ENCODE measurements around the gene AGPAT2. TPM values are rescaled to one million over a fixed set of nuclear protein-coding genes. Genes with fewer than 3 reads are reported as not detected.

AGPAT2 gene
- total RNA-seq, 1 experiment from 2014 or later = 79.4 TPM

DNA sequence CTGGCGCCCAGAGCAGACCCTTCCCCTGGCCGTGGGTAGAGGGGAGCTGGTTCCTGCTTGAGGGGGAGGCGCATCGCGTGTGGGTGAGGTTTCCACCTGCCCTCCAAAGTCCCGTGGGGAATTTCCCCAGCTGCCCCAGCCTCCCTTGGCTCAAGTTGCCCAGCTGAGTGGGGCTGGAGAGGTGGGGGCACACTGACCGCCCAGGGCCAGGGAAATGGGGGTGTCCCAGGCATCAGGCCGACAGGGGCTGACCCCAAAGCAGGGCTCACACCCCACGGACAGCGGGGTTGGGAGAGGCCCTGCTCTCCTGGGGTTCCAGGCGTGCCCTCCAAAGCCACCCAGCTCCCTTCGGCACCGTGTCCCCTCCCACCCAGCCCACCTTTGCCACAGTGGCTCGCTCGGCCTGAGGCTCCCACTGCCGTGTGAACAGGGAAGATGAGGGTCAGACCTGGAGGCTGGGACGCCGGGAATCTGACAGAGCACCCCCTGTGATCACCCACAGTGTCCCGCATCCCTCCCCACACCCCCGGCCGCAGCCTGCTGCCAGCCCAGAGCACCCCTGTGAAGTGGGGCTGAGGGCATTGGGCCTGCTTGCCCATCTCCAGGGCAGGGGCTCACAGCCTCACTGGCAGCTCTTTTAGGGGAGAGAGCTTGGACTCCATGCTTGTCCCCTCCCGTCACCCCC is 25.5 kb downstream of the AGPAT2 start:
- DNase-seq (ENCODE audit: low spot score) = no peak

DNA sequence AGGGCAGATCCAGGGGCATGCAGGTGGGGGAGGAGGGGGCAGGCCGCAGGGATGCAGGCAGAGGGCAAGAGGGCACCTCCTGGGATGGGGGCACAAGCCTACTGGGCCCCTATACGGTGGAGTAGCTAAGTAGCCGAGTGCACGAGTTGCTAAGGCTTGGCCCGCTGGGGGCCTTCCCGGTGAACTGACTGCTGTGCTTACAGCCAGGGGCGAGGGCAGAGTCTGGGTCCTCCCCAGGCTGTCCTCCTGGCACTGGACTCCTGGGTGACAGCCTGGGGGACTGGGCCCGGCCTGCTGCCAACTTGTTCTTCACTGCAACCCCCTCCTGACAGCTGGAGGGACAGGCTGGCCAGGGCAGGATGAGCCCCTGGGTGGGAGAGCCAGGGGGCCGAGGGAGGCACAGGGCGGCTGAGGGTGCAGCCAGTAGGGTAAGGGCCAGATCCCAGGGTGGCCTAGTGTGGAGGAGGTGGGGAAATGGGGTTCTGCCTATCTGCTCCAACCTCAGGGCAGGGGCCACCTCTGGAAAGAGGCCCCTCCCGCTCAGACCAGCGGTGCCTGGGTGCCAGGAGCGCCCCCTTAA is 26.2 kb downstream of the AGPAT2 start:
- no peak for DNase-seq (ENCODE audit: low spot score)

DNA sequence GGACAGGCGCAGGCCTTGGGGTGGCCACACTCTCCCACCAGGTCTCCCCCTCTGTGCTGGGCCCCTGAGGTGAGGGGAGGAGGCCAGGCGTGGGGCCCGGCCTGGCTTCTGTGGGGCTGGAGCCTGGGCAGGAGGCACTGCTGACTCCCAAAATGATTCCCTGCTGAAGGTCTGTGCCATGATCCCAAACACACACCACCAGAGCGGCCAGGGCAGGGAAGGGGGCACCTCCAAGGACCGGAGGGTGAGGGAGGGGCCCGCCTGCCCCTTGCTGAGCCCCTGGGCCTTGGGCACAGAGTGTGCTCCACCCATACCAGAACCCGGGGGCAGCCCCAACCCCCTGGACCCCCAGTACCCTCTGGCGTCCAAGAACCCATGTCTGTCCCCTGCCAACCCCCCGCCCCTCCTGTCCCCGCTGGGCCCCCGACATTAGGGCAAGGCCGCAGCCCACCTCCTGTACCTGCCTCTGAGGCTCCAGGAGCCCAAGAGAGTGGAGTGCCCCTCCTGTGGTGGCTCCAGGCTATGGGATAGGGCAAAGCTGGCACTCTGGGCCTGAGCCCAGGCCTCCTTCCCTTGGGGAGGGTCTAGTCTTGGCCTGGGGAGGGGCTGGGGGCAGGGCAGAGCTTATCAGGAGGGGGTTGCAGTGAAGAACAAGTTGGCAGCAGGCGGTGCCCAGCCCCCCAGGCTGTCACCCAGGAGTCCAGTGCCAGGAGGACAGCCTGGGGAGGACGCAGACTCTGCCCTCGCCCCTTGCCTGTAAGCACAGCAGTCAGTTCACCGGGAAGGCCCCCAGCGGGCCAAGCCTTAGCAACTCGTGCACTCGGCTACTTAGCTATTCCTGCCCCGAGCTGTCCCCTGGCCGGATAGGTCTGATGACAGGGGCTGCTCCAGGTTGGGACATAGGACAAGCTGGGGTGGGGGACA is 27.1 kb downstream of the AGPAT2 start:
- no peak for DNase-seq (ENCODE audit: low spot score)

DNA sequence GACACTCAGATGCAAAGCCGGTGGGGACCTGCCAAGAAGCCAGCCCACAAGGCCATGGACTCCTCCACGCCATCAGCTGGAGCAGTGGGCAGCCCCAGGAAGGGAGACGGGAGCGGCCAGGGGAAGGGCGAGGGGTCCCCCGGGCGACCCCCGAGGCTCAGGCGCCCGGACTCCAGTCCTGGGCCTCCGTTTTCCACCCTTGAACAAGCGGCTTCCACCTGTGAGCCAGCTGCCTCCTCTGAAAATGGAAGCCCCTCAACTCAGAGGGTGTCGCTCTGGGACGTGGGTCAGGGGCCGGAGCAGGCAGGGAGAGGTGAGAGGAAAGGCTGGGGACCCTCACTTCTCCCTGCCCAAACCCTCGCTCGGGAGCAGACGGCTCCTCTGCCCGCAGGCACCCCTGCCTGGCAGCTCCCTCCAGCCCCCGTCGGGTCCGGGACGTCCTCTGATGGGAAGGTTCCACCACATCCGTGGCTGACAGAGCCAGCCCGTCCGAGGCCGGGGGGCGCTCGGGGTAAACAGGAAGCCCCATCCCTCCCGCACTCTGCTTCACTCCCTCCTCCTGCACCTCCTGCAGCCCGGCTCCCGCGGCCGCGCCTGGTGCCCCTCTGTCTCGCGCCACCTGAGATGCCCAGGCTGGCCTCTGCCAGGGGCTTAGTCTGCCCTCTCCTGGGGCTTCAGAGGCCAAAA is 28.3 kb downstream of the AGPAT2 start:
- DNase-seq (ENCODE audit: low spot score) = no peak

DNA sequence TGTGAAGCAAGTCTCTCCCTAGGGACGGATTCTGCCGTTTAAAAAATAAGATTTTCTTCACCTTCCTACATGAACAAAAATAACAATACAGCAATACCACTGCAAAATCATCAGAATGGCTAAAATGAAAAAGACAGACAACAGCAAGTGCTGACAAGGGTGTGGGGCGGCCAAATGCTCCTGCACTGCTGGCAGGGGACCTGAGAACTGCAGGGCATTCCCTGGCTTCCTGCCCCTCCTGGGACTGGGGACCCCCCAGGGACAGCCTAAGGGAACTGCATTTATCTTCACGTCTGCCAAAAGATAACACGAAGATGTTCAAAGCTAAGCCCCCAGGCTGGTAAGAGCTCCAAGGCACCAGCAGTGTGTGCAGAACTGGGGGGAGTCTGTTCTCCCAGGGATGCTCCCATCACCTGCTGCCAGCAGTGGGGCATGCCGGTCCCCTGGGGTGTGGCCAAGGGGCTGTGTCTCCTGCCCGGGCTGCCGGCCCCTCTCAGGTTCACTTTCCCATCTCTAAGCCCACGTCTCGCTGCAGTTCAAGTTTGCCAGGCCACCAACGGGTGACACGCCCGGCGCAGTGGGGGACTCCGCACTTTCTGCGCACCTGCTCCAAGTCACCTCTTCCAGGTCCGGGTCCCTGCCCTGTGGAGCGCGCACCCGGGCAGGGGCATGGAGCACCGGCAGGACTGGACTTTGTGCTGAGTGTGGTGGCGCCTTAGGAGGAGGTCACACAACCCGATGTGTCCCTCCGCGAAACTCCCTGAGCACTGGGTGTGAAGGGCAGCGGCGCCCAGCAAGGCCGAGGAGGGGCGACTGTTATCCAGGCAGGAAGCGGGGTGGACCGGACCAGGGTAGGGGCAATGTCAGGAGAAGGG is 29.0 kb downstream of the AGPAT2 start:
- no peak for DNase-seq (ENCODE audit: low spot score)

DNA sequence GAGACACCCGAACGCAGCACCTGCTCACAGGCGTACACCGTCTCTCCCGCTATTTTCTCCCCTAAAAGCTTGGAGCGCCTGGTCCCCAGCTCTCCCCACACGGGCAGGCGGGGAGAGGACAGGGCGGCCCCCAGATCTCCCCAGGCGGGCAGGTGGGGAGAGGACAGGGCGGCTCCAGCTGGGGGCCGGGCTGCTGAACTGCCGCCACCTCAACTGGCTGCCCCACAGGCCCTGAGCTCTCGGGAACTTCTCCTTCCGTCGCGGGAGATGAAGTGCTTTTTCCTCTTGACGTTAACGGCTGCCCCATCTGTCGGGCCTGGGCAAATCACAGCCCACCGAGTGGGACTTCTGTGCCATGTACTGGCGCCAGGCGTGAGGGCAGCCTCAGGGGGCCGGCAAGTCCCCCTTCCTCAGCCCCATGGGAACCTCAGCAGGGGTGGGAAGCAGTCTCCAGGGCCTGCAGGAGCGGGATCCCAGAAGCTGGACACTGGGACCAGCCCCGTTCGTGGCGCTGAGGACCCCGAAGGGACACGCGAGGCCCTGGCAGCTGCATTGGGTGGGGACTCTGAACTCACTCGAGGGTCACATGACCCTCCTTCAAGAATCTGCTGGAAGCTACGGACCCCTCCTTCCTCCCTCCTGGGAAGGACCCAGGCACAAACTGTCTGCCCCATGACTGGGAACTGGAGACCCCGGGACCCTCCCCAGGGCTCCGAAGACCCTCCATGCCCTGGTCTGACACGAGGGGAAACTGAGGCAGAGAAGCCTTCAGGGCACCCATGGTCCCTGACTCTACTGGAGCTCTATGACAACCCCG is 30.3 kb downstream of the AGPAT2 start:
- DNase-seq (ENCODE audit: low spot score) = no peak

DNA sequence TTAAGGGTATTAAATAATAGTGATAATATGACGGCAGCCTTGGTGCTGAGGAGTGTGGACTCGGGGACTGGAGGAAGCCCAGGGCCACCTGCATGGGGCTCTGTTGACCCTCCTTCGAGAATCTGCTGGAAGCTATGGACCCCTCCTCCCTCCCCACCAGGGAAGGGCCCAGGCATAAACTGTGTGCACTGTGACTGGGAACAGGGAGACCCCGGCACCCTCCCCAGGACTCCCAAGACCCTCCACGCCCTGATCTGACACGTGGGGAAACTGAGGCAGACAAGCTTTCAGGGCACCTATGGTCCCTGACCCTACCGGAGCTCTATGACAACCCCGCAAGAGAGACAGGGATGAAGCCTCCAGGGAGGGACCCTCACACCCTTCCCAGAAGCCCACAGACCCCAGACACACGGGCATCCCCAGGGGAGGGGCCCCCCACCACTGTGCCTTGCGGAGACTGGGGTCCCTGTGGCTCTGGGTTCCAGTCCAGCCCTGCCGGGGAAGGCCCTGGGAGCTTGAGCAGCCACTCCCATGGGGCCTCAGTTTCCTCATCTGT is 31.0 kb downstream of the AGPAT2 start:
- no peak for DNase-seq (ENCODE audit: low spot score)

DNA sequence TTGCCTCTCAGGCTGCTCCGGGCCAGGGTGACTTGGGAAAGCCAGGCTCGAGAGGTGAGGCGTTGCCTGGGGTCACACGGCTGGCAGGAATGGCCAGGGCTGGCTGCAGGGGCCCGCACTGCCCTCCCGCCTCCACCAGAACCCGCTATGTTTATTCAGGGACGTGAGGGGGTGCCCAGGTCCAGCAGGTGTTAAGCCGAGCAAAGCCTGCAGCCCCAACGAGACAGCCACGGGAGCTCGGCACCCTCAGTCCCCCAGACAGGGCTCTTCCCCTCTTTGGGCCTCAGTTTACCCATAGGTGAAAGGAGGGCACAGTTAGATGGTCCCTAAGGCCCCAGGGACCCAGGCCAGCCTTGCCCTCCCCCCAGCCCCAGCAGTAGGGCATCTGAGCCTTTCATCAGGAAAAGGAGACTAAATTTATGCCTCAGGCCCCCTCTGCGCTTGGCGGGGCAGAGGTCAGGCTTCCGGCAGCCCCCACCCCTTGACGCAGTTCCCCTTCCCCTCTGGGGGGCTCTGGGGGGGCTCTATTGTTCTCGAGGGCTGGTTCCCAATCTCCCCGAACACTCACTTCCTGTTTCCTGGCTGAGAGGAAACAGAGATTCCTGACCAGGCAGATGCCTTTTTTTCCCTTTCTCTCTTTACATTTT is 31.6 kb downstream of the AGPAT2 start:
- no peak for DNase-seq (ENCODE audit: low spot score)

DNA sequence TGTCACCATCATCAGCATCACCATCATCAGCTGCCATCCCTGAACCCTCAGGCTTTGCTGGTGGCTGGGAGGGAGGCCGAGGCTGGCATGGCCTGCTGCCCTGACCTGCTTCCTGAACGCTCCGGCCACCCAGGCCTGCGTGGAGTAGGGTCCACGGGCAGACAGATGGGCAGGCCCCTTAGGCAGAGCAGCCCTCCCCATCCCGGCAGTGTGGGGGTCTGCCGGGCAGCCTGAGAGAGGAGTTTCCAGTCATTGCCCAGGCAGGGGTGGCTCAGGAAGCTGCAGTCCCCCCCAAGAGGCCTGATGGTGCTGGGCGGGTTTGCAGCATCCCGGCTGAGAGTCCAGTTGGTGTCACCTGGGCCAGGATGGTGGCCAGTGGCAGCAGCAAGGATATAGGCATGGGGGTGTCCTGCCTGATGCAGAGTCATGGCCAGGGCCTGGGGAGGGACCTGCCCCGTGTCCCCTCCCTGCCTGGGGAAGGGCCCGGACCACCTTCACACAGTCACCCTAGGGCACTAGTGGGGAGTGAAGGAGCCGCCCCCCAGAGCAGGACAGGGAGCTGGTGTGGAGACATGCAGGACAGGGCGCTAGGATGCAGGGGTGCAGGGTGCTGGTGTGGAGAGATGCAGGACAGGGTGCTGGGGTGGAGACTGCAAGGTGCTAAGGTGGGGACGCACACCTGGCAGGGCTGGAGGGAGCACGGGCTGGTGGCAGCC is 32.3 kb downstream of the AGPAT2 start:
- no peak for DNase-seq (ENCODE audit: low spot score)

DNA sequence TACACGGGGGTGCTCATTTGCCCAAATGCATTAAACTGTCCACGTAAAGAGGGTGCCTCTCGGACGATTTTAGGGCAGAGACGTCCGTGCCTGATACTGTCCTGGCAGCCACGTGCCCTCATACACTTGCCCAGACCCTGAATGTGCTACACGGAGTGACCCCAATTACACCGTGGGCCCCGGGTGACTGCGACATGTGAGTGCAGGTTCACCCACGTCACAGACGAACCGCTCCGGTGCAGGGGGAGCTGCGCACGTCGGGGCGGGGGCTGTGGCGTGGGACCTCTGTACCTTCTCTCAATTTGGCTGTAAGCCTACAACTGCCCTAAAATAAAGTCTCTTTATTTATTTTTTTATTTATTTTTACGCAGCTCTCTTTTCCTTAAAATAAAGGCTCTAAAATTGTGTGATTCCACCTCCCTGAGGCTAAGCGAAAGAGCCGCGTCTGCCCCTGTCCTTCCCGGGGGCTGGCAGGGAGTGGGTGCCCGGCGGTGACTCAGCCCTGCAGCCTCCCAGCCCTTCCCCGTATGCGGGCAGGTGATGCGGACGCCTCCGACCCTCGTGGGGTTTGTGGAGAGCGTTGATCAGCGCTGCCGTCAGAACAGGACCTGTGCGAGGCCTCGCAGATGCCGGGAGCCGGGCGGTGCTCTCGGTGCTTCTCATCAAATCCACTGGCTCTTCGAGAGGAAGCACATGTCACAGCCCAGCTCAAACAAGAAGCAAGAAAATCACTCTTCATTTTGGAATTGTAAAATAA is 33.8 kb downstream of the AGPAT2 start:
- DNase-seq (ENCODE audit: low spot score) = no peak

DNA sequence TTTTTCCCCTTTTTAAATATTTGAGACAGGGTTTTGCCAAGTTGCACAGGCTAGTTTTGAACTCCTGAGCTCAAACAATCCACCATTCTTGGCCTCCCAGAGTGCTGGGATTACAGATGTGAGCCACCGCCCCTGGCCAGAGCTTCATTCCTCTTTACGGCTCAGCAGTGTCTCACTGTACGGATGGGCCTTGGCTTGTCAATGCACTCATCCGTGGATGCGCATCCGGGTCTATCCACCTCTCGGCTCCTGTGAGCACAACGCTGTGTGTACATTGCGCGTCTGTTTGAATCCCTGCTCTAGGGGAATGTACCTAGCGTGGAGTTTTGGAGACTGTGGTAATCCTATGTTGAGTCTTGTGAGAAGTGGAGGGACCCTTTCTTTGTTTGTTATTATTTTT is 35.4 kb downstream of the AGPAT2 start:
- DNase-seq (ENCODE audit: low spot score) = no peak

DNA sequence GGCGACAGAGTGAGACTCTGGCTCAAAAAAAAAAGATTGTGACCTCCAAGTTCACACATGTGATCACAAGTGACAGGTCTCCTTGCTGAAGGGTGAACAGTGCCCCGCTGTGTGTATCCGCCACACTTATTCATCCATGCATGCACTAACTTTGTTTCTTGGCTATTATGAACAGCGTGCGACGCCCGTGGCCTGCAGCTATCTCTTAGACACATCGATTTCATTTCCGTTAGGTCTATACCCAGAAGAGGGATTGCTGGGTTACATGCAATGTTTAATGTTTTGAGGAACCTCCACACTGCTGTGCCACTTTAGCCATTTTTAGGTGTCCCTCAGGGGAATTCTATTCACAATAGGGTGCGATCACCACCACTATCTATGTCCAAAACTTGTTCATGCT is 36.6 kb downstream of the AGPAT2 start:
- DNase-seq (ENCODE audit: low spot score) = no peak

DNA sequence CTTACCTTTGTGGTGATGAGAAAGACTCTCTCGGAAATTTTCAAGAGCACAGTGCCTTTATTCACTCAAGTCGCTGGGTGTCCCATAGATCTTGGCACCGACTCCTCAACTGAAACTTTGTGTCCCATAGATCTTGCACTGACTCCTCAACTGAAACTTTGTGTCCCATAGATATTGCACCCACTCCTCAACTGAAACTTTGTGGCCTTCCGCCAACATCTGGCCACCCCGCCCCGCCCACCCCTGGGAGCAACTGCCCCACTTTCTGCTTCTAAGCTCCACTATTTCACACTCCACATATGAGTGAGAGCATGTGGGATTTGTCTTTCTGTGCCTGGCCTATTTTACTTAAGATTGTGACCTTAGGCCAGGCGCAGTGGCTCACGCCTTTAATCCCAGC is 37.2 kb downstream of the AGPAT2 start:
- no peak for DNase-seq (ENCODE audit: low spot score)

DNA sequence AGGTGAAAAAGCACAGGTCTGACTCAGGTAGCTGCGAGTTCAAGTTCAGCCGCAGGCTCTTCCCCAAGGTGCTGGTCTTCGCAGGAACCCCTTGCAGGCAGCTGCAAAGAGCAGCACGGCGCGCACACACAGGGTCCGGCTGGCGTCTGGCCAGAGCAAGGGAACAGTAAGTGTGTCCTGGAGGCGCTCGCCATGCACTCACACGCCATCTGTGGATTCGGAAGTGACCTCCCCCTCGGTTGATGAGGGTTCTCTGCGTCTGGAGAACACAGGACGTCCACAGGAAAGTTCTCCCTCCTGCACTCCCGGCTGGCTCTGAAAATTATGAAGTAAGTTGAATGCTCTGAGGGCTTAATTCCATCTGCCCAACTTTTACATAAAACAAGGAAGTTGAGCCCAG is 38.5 kb downstream of the AGPAT2 start:
- DNase-seq (ENCODE audit: low spot score) = no peak

DNA sequence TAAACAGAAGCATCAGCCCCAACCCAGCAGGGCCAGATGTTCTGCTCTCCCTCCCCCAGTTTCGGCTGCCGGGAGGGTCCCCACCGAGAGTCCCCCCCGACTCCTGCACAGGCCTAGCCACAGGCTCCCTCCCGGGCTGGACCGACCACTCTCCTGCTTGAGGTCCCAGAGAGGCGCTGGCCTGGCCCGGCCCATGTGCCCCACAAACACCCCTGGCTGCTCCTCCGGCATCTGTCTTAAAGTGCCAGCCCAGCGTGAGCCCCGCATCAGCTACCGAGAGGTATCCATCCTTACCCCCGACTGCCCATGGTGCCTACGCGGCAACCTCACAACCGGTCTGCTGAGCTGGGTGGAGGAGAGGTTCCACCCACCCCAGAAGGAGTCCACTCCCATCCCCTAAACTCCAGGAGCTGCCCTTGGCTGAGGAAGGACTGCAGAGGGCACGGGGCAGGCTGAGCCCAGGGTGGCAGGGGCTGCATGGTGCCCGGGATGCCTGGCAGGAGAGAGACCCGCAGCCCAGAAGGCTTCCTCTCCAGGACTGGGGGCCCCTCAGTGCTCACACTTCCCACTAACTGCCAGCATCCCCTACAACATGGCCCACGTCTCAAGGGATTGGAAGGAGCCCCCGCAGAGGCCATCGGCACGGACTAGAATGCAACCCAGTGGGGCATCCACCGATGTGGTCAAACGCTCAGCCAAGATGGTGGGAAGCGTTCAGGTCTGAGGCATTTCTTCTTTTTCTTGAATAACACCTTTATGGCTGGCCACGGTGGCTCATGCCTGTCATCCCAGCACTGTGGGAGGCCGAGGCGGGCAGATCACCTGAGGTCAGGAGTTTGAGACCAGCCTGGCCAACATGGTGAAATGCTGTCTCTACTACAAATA is 40.2 kb downstream of the AGPAT2 start:
- DNase-seq (ENCODE audit: low spot score) = no peak

DNA sequence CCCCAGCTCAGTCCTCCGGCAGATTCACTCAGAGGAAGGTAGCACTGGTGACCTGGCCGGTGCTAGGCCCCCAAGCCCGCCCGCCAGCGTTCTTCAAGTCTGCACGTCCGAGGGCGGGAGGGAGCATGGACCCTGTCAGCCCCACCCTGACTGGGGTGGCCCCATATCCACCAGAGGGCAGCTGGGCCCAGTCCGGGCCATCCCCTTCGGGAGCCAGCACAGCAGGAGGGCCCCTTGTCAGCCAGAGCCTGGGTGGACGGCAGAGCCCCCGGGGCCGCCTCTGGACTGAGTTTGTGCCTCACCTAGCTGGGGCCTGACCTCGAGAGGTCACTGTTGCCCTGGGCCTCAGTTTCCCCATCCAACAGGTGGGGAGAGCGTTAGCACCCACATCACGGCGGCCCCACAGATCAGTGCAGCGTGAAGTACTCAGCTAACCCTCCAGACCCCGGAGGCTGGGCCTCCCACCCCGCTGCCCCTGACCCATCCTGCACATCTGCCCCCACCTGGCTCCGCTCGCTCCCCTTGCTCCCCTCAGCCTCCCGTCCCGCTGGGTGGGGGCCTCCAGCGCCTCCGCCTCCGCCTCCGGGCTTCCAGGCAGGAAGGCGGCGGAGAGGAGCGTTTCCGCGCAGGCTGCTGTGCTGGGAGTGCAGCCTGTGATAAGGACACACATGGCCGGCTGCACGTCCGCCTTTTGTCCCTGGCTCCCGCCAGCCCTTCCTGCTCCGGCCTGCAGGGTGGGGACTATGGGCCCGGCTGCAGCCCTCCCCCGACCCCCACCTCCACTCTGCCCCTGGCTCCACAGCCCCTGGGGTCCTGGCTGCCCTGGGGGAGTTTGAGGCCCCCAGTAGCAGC is 41.1 kb downstream of the AGPAT2 start:
- DNase-seq (ENCODE audit: low spot score) = no peak
